ENCODE data around the gene JAZF1. TPM values are rescaled to one million over a fixed set of nuclear protein-coding genes. Genes with fewer than 3 reads are reported as not detected.

Gene JAZF1
- total RNA-seq, 1 experiment from 2014 or later: not detected

DNA sequence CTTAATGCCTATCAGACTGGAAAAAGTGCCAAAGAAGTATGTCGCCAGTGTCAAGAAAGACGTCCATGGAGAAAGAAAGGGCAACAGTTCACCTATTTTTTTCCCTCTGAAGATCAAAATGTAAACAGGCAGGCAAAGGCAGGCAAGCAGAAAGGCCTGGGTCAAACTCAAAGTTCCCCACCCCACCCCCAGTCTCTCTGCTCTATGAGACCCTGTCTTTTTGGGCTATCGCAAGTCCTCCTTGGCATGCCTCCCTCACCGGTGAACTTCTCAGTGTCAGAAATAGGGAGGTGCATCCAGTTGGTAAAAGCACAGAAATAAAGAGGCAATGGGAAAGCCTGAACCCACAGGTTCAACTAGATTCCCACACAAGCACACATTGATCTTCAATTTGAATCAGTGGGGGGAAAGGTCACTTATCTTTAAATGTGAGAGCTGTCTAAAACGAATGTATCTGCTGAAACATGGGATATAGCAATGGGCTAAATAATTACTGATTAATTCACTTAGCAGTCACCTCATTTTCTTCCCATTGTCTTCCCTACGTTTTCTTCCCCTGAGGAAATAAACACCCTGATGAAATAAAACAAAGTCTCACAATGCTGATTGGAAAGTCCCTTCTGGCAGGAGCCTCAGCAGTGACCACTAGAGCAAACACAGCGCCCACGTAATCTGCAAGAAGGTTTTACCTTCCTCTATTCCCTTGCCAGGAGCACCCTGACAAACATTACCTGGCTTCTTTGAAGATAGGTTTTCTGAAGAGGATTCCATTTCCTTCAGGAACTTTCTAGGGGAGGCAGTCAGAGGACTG lies 31.1 kb downstream of the JAZF1 start:
- in situ Hi-C loops (cut with HindIII; ENCODE audit: low sequenced_read_pairs): no loop called here
- no peak for DNase-seq (ENCODE audit: low spot score)

DNA sequence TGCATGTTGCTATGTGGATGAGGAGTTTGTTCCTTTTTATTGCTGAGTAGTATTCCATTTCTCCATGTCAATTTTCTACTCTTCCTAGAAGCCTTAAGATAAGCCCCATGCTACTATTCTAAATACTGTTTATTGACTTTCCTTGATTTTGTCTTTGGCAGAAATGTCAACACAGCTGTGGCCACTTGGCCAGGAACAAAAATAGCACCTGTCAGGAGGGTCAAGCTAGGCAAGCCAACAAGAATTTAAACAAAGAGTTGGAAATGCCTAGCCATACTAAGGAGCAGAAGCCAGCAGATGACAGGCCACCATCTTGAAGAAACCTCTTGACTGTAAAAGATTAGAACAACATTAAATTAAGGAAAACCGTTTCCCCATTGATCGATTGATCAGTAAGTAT lies 34.7 kb downstream of the JAZF1 start:
- in situ Hi-C loops (cut with HindIII; ENCODE audit: low sequenced_read_pairs): no loop called here
- no peak for DNase-seq (ENCODE audit: low spot score)

DNA sequence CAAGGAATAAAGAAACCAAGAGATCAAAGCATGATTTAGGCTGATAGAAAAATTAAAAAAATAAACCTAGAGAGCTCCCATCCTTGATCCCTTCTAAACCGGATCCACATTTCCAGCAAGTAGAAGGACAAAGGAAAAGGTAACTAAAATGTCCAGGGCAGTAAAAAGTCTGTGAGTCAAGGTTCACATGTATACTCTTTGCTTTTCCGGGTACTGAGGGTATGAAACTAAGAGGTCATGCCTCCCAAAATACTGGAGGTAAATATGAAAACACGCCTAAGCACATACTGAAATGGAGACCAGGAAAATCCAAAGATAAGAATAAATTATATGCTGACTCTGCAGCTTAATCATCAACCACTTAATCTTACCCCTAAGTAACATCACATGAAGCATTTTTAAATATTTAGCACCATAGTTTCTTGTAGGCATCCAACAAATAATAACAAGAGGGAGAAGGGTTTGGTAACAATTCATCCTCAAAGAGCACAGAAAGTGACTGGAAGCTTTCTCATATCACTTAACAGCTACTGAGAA lies 35.4 kb downstream of the JAZF1 start:
- DNase-seq (ENCODE audit: low spot score): no peak
- in situ Hi-C loops (cut with HindIII; ENCODE audit: low sequenced_read_pairs): no loop called here

DNA sequence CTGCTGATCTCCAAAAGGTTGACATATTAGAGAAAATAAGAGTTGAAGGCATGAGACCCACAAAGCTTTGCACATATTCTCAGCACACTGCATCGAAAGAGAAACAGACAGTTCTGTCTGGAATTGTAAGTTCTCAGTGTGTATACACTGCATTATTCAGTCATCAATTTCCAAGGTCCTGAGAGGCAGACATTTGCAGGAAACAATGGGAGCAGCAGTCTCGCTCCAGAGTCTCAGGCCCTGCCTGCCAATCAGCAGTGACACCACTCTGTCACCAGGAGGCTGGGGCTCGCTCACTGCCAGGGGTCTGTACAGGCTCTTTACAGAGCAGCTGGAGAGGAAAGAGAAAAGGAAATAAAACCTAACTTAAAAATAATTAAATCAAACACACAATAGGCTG lies 36.3 kb downstream of the JAZF1 start:
- DNase-seq (ENCODE audit: low spot score): peak; percentile 33
- in situ Hi-C loops (cut with HindIII; ENCODE audit: low sequenced_read_pairs): no loop called here

DNA sequence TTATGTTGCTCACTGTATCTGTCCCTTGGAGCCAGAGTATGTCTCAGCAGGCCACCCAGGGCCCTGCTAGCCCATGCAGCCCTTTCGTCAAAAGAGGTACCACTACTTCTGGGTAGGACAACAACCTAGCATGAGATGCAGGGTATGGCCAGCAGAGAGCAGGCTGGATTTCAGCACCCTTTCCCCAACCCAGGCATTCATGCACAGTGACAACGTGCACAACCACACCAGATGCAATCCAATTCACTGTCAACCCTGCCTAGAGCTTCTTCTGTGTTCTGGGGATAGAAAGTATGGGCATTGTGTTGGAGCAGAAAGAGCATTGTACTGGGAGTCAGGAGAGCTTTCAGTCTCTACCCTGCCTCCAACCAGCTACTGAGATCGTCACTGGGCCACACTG lies 37.9 kb downstream of the JAZF1 start:
- DNase-seq (ENCODE audit: low spot score): no peak
- in situ Hi-C loops (cut with HindIII; ENCODE audit: low sequenced_read_pairs): no loop called here

DNA sequence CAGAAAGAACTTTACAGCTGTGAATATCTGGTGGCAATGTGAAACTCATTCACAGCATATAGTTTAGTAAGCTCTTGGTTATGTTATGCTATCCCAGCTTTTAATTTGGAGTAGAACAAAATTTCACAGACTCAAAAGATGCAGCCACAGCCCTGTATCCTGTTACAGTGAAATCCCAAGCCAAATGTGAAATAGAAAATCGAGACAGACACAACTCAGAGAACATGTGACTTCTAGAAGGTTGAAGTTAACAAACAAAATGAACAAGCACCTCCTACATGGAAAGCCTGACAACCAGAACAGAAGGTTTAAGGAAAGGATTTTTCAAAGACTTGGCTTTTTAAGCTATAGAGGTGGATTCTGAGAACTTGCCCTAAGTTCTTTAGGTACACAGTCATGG lies 39.6 kb downstream of the JAZF1 start:
- in situ Hi-C loops (cut with HindIII; ENCODE audit: low sequenced_read_pairs): no loop called here
- no peak for DNase-seq (ENCODE audit: low spot score)

DNA sequence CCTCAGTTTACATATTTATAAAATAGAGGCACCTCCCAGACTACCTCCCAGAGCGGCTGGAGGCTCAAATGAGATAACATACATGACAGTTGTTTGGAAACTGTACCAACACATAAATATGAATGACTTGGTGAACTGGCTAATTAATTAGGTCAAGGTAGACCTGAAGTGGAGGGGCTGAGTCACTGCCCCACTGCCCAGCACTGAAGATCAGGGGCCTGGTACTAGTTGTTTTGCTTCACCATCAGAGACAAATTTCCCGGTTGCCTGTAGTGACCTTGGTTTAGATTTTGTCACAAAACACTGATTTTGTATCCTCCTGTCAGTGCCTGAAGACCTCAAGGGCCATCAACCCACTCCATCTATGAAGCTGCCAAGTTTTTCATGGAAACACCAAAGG lies 41.8 kb downstream of the JAZF1 start:
- in situ Hi-C loops (cut with HindIII; ENCODE audit: low sequenced_read_pairs): no loop called here

DNA sequence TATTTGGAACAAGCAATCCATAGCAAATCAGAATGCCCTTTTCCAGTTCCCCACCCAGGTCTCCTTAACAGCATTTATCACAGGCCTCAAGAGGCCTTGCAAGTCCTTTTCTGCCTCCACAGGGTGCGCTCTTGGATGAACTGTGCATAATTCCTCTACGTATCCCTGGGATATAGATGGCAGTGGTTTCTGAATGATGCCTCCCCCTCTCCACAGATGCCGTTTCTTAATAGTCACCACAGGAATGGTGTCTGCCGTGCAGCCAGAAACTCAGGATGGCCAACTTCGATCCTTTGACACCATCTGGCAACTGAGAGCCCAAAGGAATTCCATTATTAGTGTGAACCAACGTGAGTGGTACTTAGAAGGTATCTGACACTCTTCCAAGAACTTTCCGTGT lies 43.1 kb downstream of the JAZF1 start:
- no peak for DNase-seq (ENCODE audit: low spot score)
- in situ Hi-C loops (cut with HindIII; ENCODE audit: low sequenced_read_pairs): no loop called here

More for the DNA sequence above, 41.8 kb downstream of the JAZF1 start:
- DNase-seq (ENCODE audit: low spot score): no peak

DNA sequence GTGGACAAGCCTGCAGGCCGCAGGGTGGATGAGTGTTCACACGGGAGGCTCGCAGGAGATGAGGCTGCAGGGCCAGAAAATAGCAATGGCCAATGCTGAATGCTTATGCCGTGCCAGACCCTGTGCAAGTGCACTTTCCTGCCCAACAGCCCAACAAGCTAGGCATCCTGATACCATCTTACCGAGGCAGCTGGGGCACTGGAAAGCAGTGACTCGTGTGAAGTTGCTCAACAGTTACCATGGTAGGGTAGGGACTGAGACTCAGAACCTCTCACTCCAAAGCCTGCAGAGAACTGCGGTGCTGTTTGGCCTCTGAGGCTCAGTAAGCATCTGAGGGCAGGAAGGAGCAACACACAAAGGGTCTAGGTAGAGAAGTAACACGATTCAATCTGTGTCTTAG lies 43.7 kb downstream of the JAZF1 start:
- DNase-seq (ENCODE audit: low spot score): no peak
- in situ Hi-C loops (cut with HindIII; ENCODE audit: low sequenced_read_pairs): no loop called here

DNA sequence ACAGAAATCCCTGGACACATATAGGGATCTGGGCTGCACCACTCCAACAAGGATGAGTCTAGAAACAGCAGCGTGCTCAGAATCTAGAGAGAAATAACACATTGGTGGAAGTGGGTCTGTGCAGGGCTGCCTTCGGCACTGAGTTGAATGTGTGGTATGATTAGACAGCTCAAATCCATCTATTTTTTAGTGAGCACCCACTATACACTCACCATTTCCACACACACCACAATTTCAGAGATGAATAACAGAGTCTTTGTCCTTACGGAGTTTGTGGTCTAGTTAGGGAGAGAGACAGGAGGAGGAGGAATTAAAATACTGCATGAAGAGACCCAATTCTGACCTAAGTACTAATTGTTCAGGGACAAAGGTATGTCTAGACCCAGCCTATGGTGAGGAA lies 44.2 kb downstream of the JAZF1 start:
- no peak for DNase-seq (ENCODE audit: low spot score)
- in situ Hi-C loops (cut with HindIII; ENCODE audit: low sequenced_read_pairs): no loop called here

DNA sequence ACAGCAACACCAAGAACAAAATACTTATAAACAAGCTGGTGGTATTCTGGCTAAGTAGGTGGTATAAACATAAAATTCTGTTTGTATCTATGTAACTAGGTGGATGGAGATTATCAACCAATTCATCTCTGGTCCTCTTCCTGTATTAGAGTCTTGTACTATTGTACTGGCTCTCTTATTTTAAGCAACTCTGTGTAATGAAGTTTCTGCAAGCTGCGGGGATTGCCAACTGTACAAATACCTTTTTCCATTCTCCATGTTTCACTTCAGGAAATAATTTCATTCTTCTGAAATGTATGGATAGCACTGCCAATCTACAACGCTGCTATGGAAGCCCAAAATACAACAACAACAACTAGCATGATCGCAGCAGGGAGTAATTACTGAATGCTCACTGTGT lies 44.8 kb downstream of the JAZF1 start:
- DNase-seq (ENCODE audit: low spot score): no peak

DNA sequence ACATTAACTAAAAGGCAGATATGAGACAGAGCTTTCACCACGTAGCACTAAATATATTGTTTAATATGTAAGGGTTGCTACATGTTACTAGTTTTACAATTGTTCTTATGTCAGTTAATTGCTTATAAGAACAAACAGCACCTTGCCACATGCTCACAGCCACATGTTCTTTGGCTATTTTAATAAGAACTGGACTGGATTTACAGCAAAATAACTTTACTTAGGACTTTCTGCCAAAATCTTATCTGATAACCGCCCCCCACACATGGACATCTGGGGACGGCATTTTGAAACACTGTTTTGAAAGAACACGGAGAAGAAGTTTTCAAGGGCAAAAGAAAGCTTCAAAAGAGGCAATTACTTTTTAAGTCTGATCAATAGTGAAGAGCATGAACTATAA lies 45.3 kb downstream of the JAZF1 start:
- in situ Hi-C loops (cut with HindIII; ENCODE audit: low sequenced_read_pairs): no loop called here
- no peak for DNase-seq (ENCODE audit: low spot score)

More for the DNA sequence above, 44.8 kb downstream of the JAZF1 start:
- in situ Hi-C loops (cut with HindIII; ENCODE audit: low sequenced_read_pairs): no loop called here

DNA sequence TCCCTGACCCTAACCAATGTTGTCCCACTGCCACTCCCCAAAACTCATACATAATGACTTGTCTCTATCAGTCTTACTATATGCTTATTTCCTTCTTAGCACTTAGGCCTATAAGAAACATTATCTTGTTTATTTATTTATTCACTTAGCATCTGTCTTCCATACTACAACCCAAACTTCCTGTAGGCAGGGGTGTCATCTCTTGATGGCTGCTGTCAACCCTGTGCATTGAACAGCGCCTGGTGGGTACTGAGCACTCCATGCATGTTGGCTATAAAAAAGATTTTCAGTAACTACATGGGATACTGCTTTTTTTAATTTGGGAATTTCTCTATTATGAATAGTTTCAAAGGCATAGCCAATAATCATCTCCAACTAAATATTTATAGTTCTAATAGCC lies 46.7 kb downstream of the JAZF1 start:
- no peak for DNase-seq (ENCODE audit: low spot score)
- in situ Hi-C loops (cut with HindIII; ENCODE audit: low sequenced_read_pairs): no loop called here

DNA sequence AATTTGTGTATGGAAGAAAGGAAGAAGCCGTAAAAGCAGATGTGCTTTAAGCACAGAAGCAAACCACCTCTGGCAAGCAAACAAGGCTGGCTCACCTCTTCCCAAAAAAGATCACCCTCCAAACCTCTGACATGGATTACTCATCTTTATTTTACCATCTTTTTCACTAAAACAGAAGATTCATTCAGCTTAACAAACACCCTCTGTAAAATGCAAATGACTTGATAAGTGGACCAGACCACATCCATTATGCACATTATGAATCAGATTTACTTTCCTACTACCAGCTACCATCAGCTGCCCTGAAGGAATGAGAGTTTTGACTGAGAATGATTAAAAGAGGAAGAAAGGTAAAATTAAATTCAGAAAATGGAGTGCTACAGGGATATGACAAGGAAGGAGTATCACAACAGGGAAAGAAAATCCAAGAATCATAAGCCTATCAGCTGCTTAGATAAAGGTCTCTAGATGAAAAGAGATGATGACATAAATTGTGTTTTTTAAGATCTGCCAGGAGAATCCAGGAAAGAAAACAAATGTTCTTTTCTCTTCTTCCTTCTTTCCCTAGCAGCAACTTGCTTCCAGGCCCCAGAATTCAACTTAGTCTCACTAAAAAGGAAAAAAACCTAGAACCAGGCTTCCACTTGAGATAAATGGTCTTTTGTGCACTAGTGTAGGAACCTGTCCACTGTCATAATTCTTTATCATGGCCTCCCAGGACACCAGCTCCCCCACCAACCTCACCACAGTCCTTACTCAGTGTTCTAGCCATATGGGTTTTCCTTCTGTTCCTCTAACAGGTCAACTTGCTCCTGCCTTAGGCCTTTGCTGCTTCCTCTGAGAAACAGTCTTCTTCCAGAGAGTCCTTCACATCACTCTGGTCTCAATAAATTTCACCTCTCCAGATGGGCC lies 47.4 kb downstream of the JAZF1 start:
- no peak for DNase-seq (ENCODE audit: low spot score)
- in situ Hi-C loops (cut with HindIII; ENCODE audit: low sequenced_read_pairs): no loop called here

DNA sequence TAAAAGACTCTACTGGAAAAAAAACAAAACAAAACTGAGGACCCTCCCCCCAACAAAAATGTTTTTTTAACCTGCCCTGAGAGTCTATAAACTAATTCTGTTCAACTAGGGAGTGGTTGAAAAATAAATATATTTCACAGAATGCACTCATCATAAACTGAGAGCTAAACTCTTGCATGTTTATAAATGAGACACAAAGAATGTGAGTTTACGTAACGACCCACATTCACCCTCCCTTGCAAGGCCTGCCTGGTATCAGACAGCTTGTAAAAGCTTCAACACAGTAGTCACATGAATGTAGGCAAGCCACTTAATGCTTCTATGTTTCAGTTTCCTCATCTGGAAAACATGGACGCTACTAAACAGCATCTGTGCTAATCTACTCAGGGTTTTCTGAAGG lies 50.3 kb downstream of the JAZF1 start:
- in situ Hi-C loops (cut with HindIII; ENCODE audit: low sequenced_read_pairs): no loop called here
- DNase-seq (ENCODE audit: low spot score): no peak

DNA sequence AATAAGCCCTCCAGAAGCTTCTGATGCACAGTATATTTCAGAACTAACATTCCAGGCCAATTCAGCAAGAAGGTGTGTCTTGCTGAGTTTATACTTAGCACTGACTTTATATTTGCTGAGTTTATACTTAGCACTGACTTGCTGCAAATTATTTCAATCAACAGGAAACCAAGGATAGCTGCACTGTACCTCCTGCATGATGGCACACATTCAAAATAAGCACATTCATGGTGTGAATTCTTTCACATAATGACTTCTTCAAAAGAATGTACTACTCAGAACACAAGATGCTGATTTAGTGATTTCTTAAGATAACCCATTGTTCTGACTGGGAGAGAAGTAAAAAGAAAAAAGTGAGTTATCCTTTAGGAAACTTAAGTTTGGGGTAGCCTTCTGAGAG lies 52.0 kb downstream of the JAZF1 start:
- no peak for DNase-seq (ENCODE audit: low spot score)
- in situ Hi-C loops (cut with HindIII; ENCODE audit: low sequenced_read_pairs): no loop called here

DNA sequence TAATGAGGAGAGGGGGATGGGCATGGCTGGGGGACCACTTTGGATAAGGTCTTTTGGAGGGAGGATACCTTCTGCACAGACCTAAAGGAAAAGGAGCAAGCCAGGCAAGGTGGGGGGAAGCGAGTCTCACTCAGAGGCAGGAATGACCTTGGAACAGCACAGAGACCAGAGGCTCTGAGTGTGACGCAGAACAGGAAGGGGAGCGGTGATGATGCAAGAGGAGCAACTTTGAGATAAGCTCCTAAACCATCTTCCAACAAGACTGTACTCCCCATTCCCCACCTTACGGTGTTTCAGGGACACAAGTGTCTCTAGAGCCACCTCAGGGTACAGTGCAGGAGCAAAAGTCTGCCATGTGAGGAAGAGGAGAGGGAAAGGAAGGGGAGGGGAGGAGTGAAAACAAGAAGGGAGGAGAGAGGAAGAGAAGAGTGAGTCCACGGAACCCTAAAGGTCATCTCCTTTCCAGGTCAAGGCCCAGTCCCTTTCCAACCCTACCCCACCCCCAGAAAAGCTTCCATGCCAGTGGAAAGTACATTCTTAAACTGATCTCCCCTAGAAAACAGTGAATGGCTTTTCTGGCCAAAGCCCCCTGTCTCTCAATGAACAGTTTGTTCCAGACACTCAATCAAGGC lies 54.1 kb downstream of the JAZF1 start:
- DNase-seq (ENCODE audit: low spot score): no peak
- in situ Hi-C loops (cut with HindIII; ENCODE audit: low sequenced_read_pairs): no loop called here

DNA sequence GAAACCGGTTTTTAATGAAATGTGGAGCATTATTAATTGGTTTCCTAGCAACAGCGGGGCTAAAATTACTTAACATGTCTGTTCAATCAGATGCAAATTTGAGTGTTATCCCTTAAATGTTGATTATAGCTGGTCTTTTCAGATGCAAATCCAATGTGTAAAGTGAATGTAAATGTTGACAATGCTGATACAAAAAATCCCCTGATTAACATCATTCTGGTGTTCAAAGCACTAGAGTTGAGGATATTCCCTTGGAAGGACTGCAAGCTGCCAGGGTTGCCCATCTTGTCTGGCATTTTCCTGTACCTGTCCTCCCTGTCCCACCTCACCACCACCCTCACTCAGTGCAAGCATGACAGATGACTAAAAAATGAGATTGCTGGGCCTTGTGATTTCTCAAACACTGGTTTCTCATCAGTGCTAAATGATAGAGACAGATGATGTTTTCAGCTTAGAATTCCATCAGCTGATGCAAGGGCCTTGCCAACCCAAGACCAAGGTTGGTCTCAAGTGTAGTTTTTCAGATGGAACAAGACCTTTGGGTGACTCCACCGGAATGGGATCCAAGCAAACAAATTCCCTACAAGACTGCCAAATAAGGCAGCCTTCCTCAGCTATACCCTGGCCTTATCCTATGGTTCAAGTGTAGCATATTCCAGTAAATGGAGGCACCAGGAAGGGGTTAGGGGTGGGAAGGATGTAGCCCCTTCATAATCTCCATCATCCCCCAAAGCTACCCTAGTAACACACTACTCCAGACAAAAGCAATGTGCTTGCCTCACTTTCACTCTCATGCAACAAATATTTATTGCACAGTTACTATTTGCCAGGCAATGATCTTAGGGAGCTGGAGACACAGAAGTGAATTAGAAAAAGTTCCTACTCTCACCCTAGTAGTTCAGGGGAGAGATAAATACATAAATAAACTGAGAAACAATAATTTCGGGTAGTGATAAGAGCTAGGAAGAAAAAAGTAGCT lies 54.9 kb downstream of the JAZF1 start:
- in situ Hi-C loops (cut with HindIII; ENCODE audit: low sequenced_read_pairs): no loop called here
- no peak for DNase-seq (ENCODE audit: low spot score)

DNA sequence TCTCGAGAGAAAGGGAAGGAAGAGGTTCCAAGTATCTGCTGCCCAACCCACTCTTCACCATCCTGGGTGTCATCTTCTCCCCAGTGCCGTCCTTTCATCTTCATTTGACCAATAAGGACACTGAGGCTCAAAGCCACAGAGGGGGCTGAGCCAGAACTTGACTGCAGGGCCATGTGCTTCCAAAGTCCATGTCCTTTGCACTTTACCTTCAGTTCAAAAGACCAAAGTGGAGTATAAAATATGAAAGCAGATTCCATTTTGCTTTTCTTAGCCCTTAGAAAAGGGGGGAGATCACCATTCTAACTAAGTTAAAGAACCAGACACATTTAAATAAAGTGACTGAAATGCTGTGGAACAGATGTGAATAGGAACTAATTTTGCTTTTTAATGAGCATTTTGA lies 56.2 kb downstream of the JAZF1 start:
- no peak for DNase-seq (ENCODE audit: low spot score)
- in situ Hi-C loops (cut with HindIII; ENCODE audit: low sequenced_read_pairs): no loop called here

All from G401 (cell line).